HG03108 (cell line): ENCODE measurements around the gene PTCD3.
A peak's percentile ranks its signal among the peaks of the same experiment; 100 is the strongest.

Experiments
- ATAC-seq: cut with Tn5 transposase; IDR thresholded peaks from one replicate; pipeline ENCODE4 v1.9.1; 2021; ENCODE audit warnings: moderate library complexity; ENCODE audit not compliant: unreplicated experiment

The PTCD3 gene

DNA sequence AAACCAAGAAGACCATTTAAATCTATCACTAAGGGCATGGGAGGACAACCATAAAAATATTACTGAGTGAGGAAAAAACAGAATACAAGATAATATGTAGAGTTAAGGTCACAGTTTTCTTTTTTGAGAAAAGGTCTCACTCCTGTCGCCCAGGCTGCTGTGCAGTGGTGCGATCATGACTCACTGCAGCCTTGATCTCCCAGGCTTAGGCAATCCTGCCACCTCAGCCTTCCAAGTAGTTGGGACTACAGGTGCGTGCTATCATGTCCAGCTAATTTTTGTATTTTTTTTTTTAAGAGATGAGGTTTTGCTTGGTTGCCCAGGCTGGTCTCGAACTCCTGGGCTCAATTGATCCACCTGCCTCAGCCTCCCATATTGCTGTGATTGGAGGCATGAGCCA is 24.3 kb upstream of the PTCD3 start:
- ATAC-seq, result no peak

- ATAC-seq, result no peak
These were observed 23.3 kb upstream of the PTCD3 start for GRCh38 chr2:86082756-86083155.

- ATAC-seq, result no peak
These were observed 17.8 kb upstream of the PTCD3 start for GRCh38 chr2:86087936-86088850.

DNA sequence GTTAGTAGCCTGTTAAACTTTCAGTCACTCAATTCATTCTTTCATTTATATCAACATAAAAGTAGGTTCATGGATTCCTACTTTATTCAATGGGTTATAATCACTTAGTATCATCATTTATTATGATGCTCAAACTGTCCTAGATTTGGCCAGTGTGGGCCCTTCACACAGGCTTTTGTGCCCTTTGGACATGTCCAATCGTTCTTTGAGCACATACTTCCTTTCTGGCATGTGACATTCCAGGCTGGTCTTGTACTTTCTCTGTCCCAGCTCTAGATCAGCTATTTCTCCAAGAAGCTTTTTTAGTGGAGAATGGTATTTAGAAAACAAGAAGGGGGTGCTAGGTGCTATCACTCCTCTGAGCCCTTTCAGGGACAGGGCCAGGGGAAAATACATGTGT is 11.8 kb upstream of the PTCD3 start:
- ATAC-seq, result no peak

DNA sequence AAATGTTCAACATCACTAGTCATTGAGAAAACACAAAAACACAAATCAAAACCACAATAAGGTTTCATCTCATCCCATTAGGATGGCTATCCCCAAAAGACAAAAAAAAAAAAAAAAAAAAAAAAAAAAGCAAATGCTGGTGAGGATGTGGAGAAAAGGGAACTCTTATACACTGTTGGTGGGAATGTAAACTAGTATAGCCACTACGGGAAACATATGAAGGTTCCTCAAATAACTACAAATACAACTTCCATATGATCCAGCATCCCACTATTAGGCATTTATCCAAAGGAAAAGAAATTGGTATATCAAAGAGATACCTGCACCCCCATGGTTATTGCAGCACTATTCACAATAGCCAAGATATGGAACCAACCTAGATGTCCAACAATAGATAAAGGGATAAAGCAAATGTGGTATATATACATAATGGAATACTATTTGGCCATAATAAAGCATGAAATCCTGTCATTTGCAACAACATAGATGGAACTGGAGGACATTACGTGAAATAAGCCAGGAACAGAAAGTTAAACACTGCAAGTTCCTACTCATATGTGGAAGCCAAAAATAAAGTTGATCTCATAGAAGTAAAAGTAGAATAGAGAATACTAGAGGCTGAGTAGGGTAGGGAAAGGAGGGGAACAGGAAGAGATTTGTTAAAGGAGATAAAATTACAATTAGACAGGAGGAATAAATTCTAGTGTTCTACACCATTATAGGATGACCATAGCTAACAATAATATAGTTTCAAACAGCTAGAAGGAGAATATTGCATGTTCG is 8.7 kb upstream of the PTCD3 start:
- no peak for ATAC-seq

GRCh38 chr2:86097913-86098312 is 8.1 kb upstream of the PTCD3 start:
- ATAC-seq, result no peak

GRCh38 chr2:86102157-86102556 is 3.9 kb upstream of the PTCD3 start:
- no peak for ATAC-seq

DNA sequence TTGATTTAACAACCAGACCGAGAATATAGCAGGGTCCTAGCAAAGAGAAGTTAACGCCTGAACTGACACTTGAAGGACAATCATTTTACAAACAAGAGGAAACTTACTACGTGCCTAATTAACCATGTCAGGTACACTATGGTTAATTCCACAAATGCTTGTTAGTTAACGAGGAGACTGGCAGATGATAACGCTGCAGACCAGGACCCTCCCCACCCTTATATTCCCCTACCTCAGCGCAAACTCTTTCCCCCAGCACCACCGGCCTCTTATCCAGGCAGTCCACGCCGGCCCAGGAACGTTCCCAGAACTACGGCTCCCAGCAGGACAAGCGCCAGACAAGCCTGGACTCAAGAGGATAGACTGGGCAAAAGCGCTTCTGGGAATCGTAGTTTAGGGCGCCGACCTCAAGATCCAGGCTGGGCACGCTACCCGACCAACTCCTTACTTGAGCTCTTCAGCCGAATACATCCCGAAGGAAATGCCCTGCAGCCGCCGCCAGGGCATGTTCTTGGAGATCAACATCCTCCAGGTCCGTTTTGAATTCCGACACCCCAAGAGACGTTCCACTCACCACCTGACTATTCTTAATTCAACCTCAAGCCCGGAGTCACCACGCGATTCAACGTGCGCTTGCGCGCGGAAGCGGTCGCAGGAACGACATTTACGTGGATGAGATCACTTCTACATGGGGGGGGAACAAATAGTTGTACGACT is 625 bp upstream of the PTCD3 start, which contains the start of gene POLR1A:
TSS of gene POLR1A (minus strand) at position 635 of the 717 bp plus-strand sequence. CDS start at position 525, 110 bp downstream.
- peak; percentile 73 for ATAC-seq

GRCh38 chr2:86107031-86107430 is 996 bp downstream of the PTCD3 start:
- ATAC-seq, result no peak

DNA sequence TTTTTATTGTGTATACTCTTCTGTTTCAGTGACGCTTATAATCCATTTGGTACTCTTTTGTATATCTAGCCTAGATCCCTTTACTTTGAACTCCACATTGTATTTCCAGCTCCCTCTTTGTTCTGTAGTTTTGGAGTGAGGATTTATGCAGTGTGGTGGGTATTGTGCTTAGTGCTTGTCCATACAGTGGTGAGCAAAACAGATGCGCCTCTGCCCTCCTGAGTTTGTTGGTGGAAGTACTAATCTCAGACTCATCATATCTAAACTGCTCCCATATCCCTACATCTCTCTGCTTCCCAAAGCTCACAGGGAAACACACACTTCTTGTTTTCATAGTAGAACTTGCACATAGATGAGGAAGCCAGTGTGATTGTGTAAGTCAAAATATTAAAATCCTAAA is 12.1 kb downstream of the PTCD3 start:
- ATAC-seq, result no peak

DNA sequence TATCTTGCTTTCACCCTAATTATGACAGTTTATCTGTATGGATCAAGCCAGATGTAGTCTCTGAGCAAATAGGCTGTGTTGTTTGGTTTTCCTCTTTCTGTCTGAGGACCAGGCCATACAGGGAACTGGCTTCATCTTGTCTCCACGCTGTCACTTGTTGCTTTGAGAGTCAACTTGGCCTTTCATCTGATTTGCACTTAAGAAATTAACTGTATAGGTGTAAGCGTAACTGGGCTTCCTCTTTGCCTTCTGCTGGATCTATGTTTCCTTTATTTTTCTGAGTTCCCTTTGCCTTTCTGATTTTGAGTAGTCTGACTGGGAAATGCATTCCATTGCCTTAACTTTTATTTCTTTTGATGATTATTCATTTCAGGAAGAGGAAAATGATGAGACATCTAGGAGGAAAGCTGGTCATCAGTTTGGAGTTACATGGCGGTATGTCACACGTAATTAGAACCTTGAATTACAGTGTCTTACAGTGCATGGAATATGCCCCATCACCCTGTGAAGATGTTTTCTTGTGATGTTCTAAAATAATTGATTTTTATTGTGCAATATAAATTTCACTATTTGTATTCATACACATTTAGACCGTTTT is 17.4 kb downstream of the PTCD3 start:
- no peak for ATAC-seq

- no peak for ATAC-seq
These were observed 18.6 kb downstream of the PTCD3 start for GRCh38 chr2:86124683-86125082.

- no peak for ATAC-seq
These were observed 28.7 kb downstream of the PTCD3 start for GRCh38 chr2:86134709-86135108.

- no peak for ATAC-seq
These were observed 29.6 kb downstream of the PTCD3 start for GRCh38 chr2:86135653-86136052.

DNA sequence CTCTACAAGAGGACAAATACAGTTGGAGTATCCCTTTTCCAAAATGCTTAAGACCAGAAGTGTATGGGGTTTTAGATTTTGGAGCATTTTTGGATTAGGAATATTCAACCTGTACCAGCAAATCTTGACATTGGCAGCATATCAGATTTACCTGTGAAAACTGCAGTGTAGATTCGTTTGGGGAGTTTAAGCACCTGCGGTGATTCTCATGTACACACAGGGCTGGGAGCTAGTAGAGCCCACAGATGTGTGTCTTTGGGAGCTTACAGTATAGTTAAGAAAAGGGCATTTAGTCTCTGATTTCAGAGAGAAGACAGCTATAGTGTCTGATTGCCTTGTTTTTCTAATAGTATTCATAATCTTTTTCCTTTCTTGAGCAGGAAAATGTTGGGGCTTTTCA is 30.1 kb downstream of the PTCD3 start:
- ATAC-seq, result no peak

DNA sequence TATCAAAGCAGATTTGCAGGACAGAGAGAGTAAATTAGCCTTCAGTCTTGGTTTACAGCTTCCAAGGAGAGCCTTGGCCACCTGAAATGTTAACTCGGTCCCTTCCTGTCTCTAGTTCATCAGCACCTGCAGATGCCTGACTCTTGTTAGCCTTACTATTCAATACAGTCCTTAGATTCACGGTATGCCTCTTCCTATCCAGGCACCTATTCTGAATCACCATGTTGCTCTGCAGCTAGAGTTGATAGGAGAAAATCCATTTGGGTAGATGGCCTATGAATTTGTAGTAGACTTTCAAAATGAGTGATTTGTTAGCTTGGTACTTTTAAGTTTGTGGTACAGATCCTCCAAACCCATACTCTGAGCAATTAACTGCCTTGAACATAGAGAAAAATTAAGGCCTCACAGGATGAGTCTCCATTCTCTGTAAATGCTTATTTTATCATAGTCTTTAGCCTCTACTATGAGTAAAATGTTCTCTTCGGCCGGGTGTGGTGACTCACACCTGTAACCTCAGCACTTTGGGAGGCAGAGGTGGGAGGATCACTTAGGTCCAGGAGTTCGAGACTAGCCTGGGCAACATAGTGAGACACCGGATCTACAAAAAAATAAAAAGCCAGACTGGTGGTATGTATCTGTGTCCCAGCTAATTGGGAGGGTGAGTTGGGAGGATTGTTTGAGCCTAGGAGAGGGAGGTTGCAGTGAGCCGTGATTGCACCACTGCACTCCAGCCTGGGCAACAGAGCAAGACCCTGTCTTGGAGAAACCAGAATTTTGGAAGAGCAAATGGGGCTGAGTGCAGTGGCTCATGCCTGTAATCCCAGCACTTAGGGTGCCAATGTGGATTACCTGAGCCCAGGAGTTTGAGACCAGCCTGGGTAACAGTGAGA is 32.9 kb downstream of the PTCD3 start:
- ATAC-seq, result no peak

DNA sequence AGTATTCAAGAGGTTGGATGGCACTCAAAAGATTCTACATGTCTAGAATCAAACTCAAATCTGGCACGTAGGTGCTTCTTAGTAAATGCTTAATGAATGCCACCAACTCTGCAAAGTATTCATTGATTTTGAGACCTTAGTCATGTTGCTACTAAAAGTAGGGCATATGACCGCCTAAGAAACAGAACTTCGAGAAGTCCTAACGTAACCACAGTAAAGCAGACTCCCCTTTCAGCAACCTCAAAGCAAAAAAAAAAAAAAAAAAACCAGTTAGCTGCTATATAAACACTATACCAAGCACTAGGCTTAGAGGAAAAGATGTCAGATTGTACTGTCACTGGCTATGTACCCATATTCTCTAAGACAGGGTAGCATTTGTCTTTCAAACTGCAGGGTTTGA is 33.9 kb downstream of the PTCD3 start:
- no peak for ATAC-seq

GRCh38 chr2:86140969-86141392 is 34.9 kb downstream of the PTCD3 start:
- ATAC-seq, result no peak

- ATAC-seq, result no peak
These were observed 36.6 kb downstream of the PTCD3 start for GRCh38 chr2:86142436-86143257.
